ENCODE measurements around the gene KCNMB1. TPM values are rescaled to one million over a fixed set of nuclear protein-coding genes. Genes with fewer than 3 reads are reported as not detected.
A peak's percentile ranks its signal among the peaks of the same experiment; 100 is the strongest.

Gene KCNMB1
- total and polyA plus RNA-seq, 4 donors, result 1.4 to 5.2 (median 2.3) TPM

- Histone ChIP-seq H3K27ac (ENCODE audit: low read depth in 1 of 2, low read length in 1 of 2) (no peak overlapping the region), H3K27me3 (ENCODE audit: control insufficient read depth in 3 of 3, insufficient read depth in 3 of 3, low read length in 2 of 3) (peaks cover 0 to 15% (median 12%) of the 10 kb centered on the region in 3 donors), H3K9ac (ENCODE audit: insufficient read depth in 1 of 2, low read length in 2 of 2) (no peak overlapping the region), H3K9me3 (ENCODE audit: control insufficient read depth in 4 of 4, insufficient read depth in 3 of 4, low read length in 3 of 4) (no peaks in the 10 kb centered on the region), H3K36me3 (ENCODE audit: control insufficient read depth in 4 of 4, insufficient read depth in 4 of 4, low read length in 4 of 4) (no peaks in the 10 kb centered on the region), H3K4me3 (no peak overlapping the region), H3K4me1 (ENCODE audit: control insufficient read depth in 5 of 5, insufficient read depth in 5 of 5, low read length in 5 of 5) (peaks cover 0 to 17% (median 0%) of the 10 kb centered on the region in 5 donors)
- TF ChIP-seq CTCF (IDR thresholded peaks at IDR 0.05; ENCODE audit: control extremely low read depth, extremely low read depth), result peak; percentile 57
- 22% methylated on average over 9 of the region's 9 CpGs for WGBS, 2 donors
- DNase-seq, result peak; percentile 66 to 85 (median 76)
- ATAC-seq (ENCODE audit: insufficient read depth, low FRiP score), result peak; percentile 66
Measured at GRCh38 chr5:170420806-170421412, 31.7 kb upstream of the KCNMB1 start.

- no peak for TF ChIP-seq CTCF (IDR thresholded peaks at IDR 0.05; ENCODE audit: control extremely low read depth, extremely low read depth)
- 81 to 82% methylated on average over 6 of the region's 6 CpGs for WGBS, 2 donors
- ATAC-seq (ENCODE audit: insufficient read depth, low FRiP score) (no peak), DNase-seq (no peak)
- H3K36me3 ChIP-seq (ENCODE audit: control insufficient read depth in 4 of 4, insufficient read depth in 4 of 4, low read length in 4 of 4), result no peaks in the 10 kb centered on the region
- H3K4me1 ChIP-seq (ENCODE audit: control insufficient read depth in 5 of 5, insufficient read depth in 5 of 5, low read length in 5 of 5), result peaks cover 0 to 12% (median 0%) of the 10 kb centered on the region in 5 donors
- H3K4me3 ChIP-seq, result no peak overlapping the region
- H3K27ac ChIP-seq (ENCODE audit: low read depth in 1 of 2, low read length in 1 of 2), result no peak overlapping the region
- no peaks in the 10 kb centered on the region for H3K9me3 ChIP-seq (ENCODE audit: control insufficient read depth in 4 of 4, insufficient read depth in 3 of 4, low read length in 3 of 4)
- H3K9ac ChIP-seq (ENCODE audit: insufficient read depth in 1 of 2, low read length in 2 of 2), result no peak overlapping the region
- peaks cover 0 to 15% (median 12%) of the 10 kb centered on the region in 3 donors for H3K27me3 ChIP-seq (ENCODE audit: control insufficient read depth in 3 of 3, insufficient read depth in 3 of 3, low read length in 2 of 3)
Measured at GRCh38 chr5:170419643-170420042, 30.5 kb upstream of the KCNMB1 start.

GRCh38 chr5:170418736-170419135 lies 29.6 kb upstream of the KCNMB1 start:
- Histone ChIP-seq H3K9ac (ENCODE audit: insufficient read depth in 1 of 2, low read length in 2 of 2) (no peak overlapping the region), H3K9me3 (ENCODE audit: control insufficient read depth in 4 of 4, insufficient read depth in 3 of 4, low read length in 3 of 4) (no peaks in the 10 kb centered on the region), H3K4me3 (no peak overlapping the region), H3K27me3 (ENCODE audit: control insufficient read depth in 3 of 3, insufficient read depth in 3 of 3, low read length in 2 of 3) (peaks cover 0 to 15% (median 12%) of the 10 kb centered on the region in 3 donors), H3K36me3 (ENCODE audit: control insufficient read depth in 4 of 4, insufficient read depth in 4 of 4, low read length in 4 of 4) (no peaks in the 10 kb centered on the region), H3K27ac (ENCODE audit: low read depth in 1 of 2, low read length in 1 of 2) (no peak overlapping the region), H3K4me1 (ENCODE audit: control insufficient read depth in 5 of 5, insufficient read depth in 5 of 5, low read length in 5 of 5) (peaks cover 0 to 12% (median 0%) of the 10 kb centered on the region in 5 donors)
- DNase-seq (no peak), ATAC-seq (ENCODE audit: insufficient read depth, low FRiP score) (no peak)
- no peak for TF ChIP-seq CTCF (IDR thresholded peaks at IDR 0.05; ENCODE audit: control extremely low read depth, extremely low read depth)
- 82 to 89% methylated on average over 8 of the region's 8 CpGs for WGBS, 2 donors

- DNase-seq, result no peak
- no peaks in the 10 kb centered on the region for H3K36me3 ChIP-seq (ENCODE audit: control insufficient read depth in 4 of 4, insufficient read depth in 4 of 4, low read length in 4 of 4)
- no peak for ATAC-seq (ENCODE audit: insufficient read depth, low FRiP score)
- H3K4me1 ChIP-seq (ENCODE audit: control insufficient read depth in 5 of 5, insufficient read depth in 5 of 5, low read length in 5 of 5), result peaks cover 0 to 5% (median 0%) of the 10 kb centered on the region in 5 donors
- no peak overlapping the region for H3K27ac ChIP-seq (ENCODE audit: low read depth in 1 of 2, low read length in 1 of 2)
- WGBS, 2 donors, result 23 to 60% methylated on average over 4 of the region's 4 CpGs
- no peaks in the 10 kb centered on the region for H3K9me3 ChIP-seq (ENCODE audit: control insufficient read depth in 4 of 4, insufficient read depth in 3 of 4, low read length in 3 of 4)
- H3K27me3 ChIP-seq (ENCODE audit: control insufficient read depth in 3 of 3, insufficient read depth in 3 of 3, low read length in 2 of 3), result peaks cover 0 to 10% (median 4%) of the 10 kb centered on the region in 3 donors
- no peak for TF ChIP-seq CTCF (IDR thresholded peaks at IDR 0.05; ENCODE audit: control extremely low read depth, extremely low read depth)
- no peak overlapping the region for H3K9ac ChIP-seq (ENCODE audit: insufficient read depth in 1 of 2, low read length in 2 of 2)
- H3K4me3 ChIP-seq, result no peak overlapping the region
Measured at GRCh38 chr5:170416526-170416925, 27.4 kb upstream of the KCNMB1 start.
